GM21381 (cell line): Measurements from ENCODE around the gene CNTNAP2.

Experiments
- ATAC-seq: cut with Tn5 transposase; IDR thresholded peaks from one replicate; pipeline ENCODE4 v1.9.1; 2021; ENCODE audit warnings: mild to moderate bottlenecking, moderate library complexity; ENCODE audit not compliant: unreplicated experiment

The CNTNAP2 gene

GRCh38 chr7:146554556-146554955 lies 438.0 kb downstream of the CNTNAP2 start:
- ATAC-seq = no peak

GRCh38 chr7:146557971-146558469 lies 441.4 kb downstream of the CNTNAP2 start:
- no peak for ATAC-seq

DNA sequence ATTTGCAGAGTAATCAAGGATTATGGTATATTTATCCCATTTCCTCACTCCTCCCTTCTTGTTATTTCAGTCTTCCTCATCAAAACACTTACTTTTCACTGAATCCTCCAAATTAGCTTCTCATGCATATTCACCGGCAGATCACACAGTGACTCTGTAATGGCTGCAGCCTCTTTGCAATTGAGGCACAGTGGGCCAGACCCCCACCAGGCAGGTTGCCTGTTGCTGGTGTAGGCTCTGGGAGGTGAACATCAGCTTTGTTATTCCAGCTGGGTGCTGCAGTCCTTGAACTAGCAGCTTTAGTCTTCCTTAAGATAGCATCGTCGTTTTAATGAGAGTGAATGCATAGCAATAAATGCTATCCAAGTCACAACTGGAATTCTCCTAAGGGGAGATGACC lies 449.3 kb downstream of the CNTNAP2 start:
- no peak for ATAC-seq

- no peak for ATAC-seq
Measured at GRCh38 chr7:146575903-146576302, 459.3 kb downstream of the CNTNAP2 start.

GRCh38 chr7:146591976-146592375 lies 475.4 kb downstream of the CNTNAP2 start:
- ATAC-seq = no peak

DNA sequence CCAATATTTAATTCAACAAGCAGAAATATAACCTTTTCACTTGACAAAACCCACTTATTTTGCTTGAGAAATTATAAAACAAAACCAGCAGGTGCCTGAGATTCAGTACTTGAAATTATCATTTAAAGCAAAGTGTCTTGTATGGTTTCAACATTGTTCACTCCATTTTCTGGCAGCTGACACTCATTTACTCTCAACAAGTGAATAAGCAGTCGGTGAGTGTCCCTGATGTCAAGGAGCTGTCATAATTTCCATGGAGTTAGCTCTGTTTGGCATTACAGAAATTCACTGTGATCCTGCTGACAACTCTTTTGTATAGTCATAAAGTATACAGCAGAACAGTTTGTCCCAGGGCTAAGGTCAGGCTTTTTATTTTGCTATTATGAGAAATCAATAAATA lies 490.0 kb downstream of the CNTNAP2 start:
- ATAC-seq = no peak

GRCh38 chr7:146619641-146620040 lies 503.0 kb downstream of the CNTNAP2 start:
- no peak for ATAC-seq

GRCh38 chr7:146626912-146627311 lies 510.3 kb downstream of the CNTNAP2 start:
- no peak for ATAC-seq

- ATAC-seq = no peak
Measured at GRCh38 chr7:146635205-146636032, 518.8 kb downstream of the CNTNAP2 start.

GRCh38 chr7:146636033-146636356 lies 519.4 kb downstream of the CNTNAP2 start:
- ATAC-seq = no peak

DNA sequence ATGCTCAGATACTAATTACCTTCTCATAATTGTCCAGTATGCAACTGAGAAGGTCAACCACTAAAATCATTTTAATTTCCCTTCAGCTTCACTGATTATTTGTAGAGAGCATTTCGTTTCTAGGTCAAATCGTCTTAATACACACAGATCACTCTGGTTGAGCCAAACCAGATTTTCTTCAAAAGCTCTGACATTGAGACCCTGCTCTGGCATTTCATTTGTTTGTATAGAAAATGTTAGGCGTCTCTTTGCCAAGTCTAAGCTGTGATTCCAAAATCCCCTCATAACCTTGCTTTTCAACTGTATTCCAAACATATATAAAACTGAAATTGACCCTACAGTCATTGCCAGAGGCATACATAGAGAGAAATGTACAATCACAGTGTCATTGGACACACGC lies 520.0 kb downstream of the CNTNAP2 start:
- ATAC-seq = no peak

DNA sequence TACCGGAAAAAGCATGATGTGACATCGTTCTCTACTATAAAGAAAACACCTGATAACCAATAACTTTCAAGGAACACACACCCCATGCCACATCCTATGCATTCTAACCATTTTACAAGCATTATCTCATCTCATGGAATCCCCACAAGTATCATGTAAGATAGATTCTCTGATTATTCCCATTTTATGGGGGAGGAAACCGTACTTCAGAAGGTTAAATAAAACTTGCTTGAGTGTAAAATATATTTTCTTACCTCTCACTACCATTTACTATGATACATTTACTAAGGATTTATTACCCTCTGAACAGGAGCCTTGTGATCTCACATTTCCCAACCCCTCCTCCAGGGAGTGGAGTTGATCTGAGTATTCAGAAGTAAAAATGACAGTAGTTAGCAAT lies 522.7 kb downstream of the CNTNAP2 start:
- no peak for ATAC-seq

DNA sequence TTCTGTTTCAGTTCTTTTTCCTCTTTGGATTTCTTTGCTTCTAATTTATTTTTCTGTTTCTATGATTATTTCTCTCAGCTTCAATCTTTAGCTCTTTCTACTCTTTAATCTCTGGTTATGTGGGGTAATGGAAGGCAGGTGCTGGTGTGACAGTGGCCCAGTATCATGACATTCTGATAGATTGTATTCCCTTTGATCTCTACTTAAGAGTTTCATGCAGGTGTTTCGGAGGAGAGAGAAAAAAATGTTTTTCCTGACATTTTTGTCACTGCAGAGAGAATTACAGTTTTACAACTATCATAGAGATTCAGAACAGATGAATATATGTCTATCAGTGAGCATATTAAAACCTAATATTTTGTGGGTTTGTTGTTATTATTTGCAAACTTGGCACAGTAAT lies 524.9 kb downstream of the CNTNAP2 start:
- ATAC-seq = no peak

DNA sequence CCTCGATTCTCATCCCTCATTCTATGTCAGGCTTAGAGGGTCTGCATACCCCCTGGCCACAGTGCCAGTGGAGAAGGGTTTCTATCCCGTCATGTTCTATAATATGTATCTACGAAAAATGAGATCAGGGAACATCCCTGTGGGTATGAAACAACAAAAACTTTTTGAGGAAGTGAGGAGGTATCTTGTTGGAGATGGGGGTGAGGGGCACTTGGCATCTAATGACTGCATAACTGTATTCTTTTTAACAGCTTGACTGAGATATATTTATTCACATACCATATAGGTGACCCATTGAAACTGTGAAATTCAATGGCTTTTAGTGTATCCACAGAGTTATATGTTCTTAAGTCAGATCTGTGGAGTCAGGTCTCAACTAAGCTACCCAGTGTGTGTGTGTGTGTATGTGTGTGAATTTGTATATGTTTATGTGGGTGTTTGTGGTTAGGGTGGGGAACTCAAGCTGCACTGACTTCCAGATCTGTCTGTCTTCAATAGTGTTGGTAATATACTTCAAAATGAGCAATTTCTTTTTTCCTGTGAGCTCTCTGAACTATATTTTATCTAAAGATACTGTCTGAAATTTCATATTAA lies 528.9 kb downstream of the CNTNAP2 start:
- ATAC-seq = no peak

GRCh38 chr7:146647445-146647844 lies 530.8 kb downstream of the CNTNAP2 start:
- ATAC-seq = no peak

GRCh38 chr7:146652176-146652575 lies 535.6 kb downstream of the CNTNAP2 start:
- ATAC-seq = no peak

GRCh38 chr7:146654048-146654447 lies 537.4 kb downstream of the CNTNAP2 start:
- no peak for ATAC-seq

DNA sequence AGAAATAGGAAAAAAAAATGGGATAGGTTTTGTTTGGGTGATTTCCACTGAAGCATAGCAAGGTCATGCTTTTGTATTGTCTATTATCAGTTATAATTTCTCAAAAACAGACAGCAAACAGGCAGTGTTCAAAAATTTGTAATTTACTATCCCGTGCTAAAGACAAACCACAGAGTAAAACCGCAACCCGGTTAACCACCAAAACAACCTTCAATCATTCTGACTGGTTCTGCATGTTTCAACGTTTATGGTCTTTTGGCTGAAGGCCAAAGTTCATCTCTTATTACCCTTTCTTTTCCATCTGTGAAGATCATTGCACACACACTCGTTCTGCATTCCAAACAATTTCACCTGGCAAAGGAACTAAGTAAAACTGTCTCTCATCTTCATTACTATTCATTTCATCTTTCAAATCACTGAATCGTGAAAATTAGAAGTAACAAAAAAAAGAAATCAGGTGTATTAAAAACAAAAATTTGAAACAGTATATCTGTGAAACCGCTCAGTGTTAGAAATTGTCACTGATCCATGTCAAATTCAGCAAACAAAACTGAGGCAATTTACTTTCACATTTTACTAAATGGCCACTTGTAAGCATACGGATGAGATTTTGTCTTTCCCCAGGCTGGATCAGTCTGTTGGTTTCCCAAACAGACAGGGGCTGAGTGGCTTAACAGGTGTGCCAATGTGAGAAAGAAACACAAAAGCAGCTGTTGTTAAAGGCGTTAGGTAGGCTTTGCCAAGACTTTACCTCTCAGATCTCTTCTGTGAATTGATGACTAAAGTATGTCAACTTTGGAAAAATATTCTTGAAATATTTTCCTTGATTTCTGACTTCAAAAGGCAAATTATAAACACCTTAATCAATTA lies 539.6 kb downstream of the CNTNAP2 start:
- ATAC-seq = no peak

DNA sequence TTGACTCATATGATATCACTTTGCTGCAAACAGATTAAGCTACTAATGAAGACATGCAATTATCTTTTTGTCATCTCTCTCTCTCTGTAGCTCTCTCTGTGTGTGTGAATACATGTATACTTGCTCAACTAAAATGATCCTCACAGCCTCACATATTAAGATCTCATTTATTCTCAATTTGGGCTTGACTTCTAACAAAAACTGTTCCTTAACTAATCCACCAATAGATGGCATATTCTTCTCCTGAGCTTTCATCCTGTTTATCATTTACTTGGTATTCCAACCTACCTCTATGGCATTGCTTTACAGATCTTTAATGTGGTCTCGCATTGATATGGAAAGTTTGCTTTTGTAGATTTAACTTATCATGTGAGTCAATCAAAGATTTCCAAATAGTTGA lies 540.4 kb downstream of the CNTNAP2 start:
- no peak for ATAC-seq

- no peak for ATAC-seq
Measured at GRCh38 chr7:146658604-146659003, 542.0 kb downstream of the CNTNAP2 start.

GRCh38 chr7:146659732-146660131 lies 543.1 kb downstream of the CNTNAP2 start:
- ATAC-seq = no peak

- ATAC-seq = no peak
Measured at GRCh38 chr7:146660839-146661238, 544.2 kb downstream of the CNTNAP2 start.
